Measurements from ENCODE around the gene C16orf92.
"Not testable (repeated sequence)": the region's sequence is repeated elsewhere in the genome, so short reads cannot be mapped to it uniquely, and the experiment has no call there.

Gene C16orf92

GRCh38 chr16:30026449-30026848, 3.5 kb downstream of the C16orf92 start:
- Mint-ChIP-seq H3K4me1 (peaks cover 6% of the 10 kb centered on the region), H3K4me3 (no peak overlapping the region), H3K27me3 (peaks cover 24% of the 10 kb centered on the region), H3K27ac (no peak overlapping the region), H3K9me3 (no peaks in the 10 kb centered on the region), H3K36me3 (no peaks in the 10 kb centered on the region)

DNA sequence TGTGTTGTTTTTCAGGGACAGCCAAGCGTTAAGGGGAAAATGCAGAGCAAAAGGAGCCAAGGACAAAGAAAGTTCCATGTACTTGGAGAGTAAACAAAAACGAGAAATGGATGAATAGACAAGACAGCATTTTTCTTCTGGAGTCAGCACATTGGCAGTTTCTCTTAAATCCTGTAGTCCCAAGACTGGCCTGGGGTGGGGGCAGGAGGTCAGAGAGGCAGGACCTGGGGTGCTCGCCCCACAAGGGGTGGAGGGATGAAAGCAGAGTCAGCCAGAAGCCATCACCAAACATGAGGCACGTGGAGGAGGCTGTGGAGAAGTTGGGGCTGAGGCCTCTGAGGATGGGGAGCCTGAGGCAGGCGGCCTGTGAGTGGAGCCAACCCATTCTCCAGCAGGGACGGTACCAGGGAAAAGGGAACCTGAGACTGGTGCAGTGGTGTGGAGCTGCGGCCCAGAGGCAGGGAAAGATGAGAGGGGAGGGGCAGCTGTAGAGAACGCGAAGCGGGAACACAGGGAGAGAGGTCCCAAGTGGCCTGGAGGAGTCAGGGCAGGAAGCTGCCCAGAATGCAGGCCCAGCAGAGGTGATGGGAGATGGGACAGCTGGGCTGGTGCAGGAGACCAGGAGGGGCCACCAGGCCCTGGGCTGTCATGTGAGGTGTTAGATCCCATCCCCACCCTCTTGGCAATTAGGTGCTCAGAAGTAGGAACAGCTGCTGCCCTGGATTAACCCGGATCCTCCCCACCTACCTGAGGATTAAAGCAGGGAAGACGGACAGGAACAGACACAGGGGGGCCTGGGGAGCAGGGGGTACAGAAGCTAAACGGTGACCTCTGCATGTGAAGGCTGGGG, 4.8 kb downstream of the C16orf92 start:
- no peak overlapping the region for H3K4me3 Mint-ChIP-seq
- peaks cover 29% of the 10 kb centered on the region for H3K27me3 Mint-ChIP-seq

GRCh38 chr16:30028438-30029076, 5.6 kb downstream of the C16orf92 start:
- Mint-ChIP-seq H3K27ac (no peak overlapping the region), H3K36me3 (peaks cover 3% of the 10 kb centered on the region), H3K27me3 (peaks cover 30% of the 10 kb centered on the region), H3K4me3 (no peak overlapping the region), H3K4me1 (peaks cover 11% of the 10 kb centered on the region), H3K9me3 (no peaks in the 10 kb centered on the region)

More for the DNA sequence above, 4.8 kb downstream of the C16orf92 start:
- H3K27ac Mint-ChIP-seq = no peak overlapping the region
- no peaks in the 10 kb centered on the region for H3K9me3 Mint-ChIP-seq
- peaks cover 3% of the 10 kb centered on the region for H3K36me3 Mint-ChIP-seq
- H3K4me1 Mint-ChIP-seq = peaks cover 11% of the 10 kb centered on the region

DNA sequence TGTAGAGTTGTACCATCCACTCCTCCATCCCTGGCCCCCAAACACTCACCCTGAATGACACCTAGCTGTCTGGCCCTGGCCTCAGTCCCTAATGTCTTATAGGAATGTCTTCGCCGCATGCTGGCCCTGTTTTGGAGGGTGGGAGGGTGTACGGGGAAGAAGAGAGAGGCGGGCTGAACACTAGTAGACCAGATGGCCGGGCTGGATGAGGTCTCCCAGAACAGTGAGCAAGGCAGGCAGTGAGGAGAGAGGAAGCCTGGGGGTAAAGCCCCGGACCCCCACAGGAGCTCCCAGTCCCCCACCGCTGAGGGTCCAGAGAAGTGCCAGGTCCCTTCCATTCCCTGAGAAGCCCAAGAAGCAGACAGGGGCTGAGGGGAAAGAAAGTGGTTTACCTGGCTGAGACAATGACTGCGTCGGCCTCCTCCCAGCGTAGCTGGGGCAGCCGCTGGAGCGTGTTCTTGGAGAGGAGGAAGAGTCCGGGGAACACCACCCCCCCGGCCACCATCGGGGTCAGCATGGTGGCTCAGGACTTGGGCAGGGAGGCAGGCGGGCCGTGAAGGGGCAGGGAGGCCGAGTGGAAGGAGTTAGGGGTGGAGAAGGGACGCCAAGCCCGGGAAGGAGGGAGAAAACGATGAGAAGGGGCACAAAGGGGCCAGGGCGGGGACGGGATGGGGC, 7.2 kb downstream of the C16orf92 start:
- Mint-ChIP-seq H3K4me1 (peaks cover 11% of the 10 kb centered on the region), H3K4me3 (no peak overlapping the region), H3K27me3 (peaks cover 31% of the 10 kb centered on the region), H3K36me3 (peaks cover 3% of the 10 kb centered on the region), H3K9me3 (no peaks in the 10 kb centered on the region), H3K27ac (peak overlapping the region; percentile 68)

DNA sequence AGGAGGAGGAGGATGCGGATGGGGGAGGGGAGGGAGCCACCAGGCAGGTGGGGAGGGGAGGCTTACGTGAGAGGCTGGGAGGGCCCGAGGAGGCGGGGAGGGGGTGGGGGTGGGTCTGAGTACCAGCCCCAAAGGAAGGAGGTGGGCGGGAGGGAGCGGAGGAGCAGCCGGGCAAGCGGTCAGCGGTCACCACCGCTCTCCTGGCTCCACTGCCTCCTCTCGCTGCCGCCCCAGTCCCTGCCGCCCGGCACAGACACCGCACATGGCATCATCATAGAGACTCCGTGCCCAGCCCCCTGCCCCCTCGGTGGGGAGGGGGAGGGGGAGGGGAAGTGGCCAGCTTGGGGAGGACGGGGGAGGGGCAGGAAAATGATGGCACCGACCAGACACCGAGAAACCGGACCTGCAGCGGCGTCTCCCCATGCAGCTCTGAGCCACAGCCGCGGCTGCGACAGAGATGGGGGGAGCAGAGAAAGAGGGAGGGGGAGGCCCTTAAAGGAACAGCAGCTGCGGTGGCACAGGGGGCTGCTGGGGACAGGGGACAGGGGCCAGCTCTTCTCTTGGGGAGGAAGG, 7.9 kb downstream of the C16orf92 start, which contains the start of gene TLCD3B:
Gene TLCD3B (minus strand): TSS at position 431 of the 573 bp plus-strand sequence. CDS start 744 bp downstream, outside the sequence.
- peak within 1 kb of the TSS; percentile 52 for H3K4me3 Mint-ChIP-seq
- peaks cover 3% of the 10 kb centered on the region for H3K36me3 Mint-ChIP-seq
- H3K27me3 Mint-ChIP-seq = peaks cover 31% of the 10 kb centered on the region
- no peak within 1 kb of the TSS for H3K27ac Mint-ChIP-seq
- H3K9me3 Mint-ChIP-seq = no peaks in the 10 kb centered on the region
- peaks cover 11% of the 10 kb centered on the region for H3K4me1 Mint-ChIP-seq

DNA sequence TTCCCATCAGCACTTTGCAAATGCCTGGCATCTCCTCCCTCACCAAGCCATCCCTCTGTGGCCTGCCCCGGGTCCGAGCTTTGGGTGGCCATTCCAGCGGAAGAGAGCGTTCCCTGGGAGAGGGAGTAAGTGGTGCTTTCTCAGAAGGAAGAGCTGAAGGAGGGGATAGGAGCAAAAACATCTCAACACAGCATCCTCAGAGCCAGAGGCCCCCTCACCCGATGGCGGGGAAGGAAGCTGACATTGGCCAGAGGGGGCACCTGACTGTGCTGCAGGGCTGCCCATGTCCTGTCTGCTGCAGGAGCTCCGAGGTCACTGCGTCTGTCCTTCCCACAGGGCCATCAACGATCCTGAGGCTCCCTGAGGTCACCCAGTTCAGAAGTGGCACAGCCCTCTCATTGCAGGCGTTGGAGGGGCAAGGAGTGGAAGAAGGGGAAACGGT, 8.5 kb downstream of the C16orf92 start:
- Mint-ChIP-seq H3K36me3 (peaks cover 3% of the 10 kb centered on the region), H3K4me1 (peaks cover 11% of the 10 kb centered on the region), H3K4me3 (no peak overlapping the region), H3K27ac (no peak overlapping the region), H3K27me3 (peaks cover 31% of the 10 kb centered on the region), H3K9me3 (no peaks in the 10 kb centered on the region)

DNA sequence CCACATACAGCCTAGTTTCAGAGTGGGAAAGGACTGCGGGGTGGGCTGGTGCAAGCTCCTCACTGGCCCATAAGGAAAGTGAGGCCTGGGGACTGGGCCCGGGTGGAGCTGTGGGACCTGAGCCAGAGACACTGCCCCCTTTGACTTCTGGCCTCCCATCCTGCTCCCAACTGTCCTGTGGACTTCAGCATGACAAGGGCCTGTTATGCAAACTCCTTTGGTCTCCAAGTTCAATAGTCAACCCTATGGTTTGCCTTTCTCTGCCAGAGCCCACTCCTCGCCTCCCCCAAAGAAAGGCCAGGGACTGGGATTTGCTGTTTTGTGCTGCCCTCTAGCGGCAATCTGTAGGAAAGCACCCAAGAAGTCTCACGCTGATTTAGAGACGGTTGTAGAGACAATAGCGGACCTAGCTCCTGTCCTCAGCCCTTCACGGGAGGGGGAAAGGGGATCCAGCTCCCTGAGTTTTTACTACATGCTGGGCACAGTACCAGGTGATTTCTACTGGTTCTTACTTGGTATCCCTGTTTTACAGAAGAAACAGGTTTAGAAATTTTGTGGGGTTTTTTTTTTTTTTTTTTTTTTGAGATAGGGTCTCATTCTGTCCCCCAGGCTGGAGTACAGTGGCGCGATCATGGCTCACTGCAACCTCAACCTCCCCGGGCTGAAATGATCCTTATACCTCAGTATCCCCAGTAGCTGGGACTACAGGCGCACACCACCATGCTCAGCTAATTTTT, 9.3 kb downstream of the C16orf92 start:
- Mint-ChIP-seq H3K4me3 (peak overlapping the region; percentile 52), H3K27me3 (peaks cover 28% of the 10 kb centered on the region), H3K4me1 (peaks cover 11% of the 10 kb centered on the region), H3K9me3 (no peaks in the 10 kb centered on the region), H3K36me3 (peaks cover 3% of the 10 kb centered on the region), H3K27ac (no peak overlapping the region)

- H3K4me1 Mint-ChIP-seq = peaks cover 11% of the 10 kb centered on the region
- no peak overlapping the region for H3K27ac Mint-ChIP-seq
- H3K9me3 Mint-ChIP-seq = no peaks in the 10 kb centered on the region
- peaks cover 20% of the 10 kb centered on the region for H3K27me3 Mint-ChIP-seq
- H3K36me3 Mint-ChIP-seq = peaks cover 3% of the 10 kb centered on the region
- H3K4me3 Mint-ChIP-seq = no peak overlapping the region
Observed at GRCh38 chr16:30033270-30033669, 10.3 kb downstream of the C16orf92 start.

GRCh38 chr16:30040221-30040620, 17.2 kb downstream of the C16orf92 start:
- Mint-ChIP-seq H3K27me3 (no peaks in the 10 kb centered on the region), H3K4me3 (no peak overlapping the region), H3K4me1 (no peaks in the 10 kb centered on the region), H3K27ac (no peak overlapping the region), H3K36me3 (no peaks in the 10 kb centered on the region), H3K9me3 (no peaks in the 10 kb centered on the region)

GRCh38 chr16:30040690-30041089, 17.7 kb downstream of the C16orf92 start:
- H3K27ac Mint-ChIP-seq, H3K4me3 Mint-ChIP-seq, H3K36me3 Mint-ChIP-seq, H3K27me3 Mint-ChIP-seq, H3K9me3 Mint-ChIP-seq, H3K4me1 Mint-ChIP-seq: not testable (repeated sequence)

GRCh38 chr16:30041841-30042240, 18.8 kb downstream of the C16orf92 start:
- Mint-ChIP-seq H3K4me1 (no peaks in the 10 kb centered on the region), H3K9me3 (no peaks in the 10 kb centered on the region), H3K36me3 (no peaks in the 10 kb centered on the region), H3K27me3 (no peaks in the 10 kb centered on the region), H3K27ac (no peak overlapping the region), H3K4me3 (no peak overlapping the region)

GRCh38 chr16:30046178-30046577, 23.2 kb downstream of the C16orf92 start:
- no peak overlapping the region for H3K27ac Mint-ChIP-seq
- no peaks in the 10 kb centered on the region for H3K4me1 Mint-ChIP-seq
- H3K9me3 Mint-ChIP-seq = no peaks in the 10 kb centered on the region
- H3K4me3 Mint-ChIP-seq = no peak overlapping the region
- H3K36me3 Mint-ChIP-seq = no peaks in the 10 kb centered on the region
- no peaks in the 10 kb centered on the region for H3K27me3 Mint-ChIP-seq

- H3K4me3 Mint-ChIP-seq = no peak overlapping the region
- peaks cover 2% of the 10 kb centered on the region for H3K4me1 Mint-ChIP-seq
- no peak overlapping the region for H3K27ac Mint-ChIP-seq
- no peaks in the 10 kb centered on the region for H3K27me3 Mint-ChIP-seq
- H3K36me3 Mint-ChIP-seq = no peaks in the 10 kb centered on the region
- no peaks in the 10 kb centered on the region for H3K9me3 Mint-ChIP-seq
Observed at GRCh38 chr16:30046588-30046987, 23.6 kb downstream of the C16orf92 start.

DNA sequence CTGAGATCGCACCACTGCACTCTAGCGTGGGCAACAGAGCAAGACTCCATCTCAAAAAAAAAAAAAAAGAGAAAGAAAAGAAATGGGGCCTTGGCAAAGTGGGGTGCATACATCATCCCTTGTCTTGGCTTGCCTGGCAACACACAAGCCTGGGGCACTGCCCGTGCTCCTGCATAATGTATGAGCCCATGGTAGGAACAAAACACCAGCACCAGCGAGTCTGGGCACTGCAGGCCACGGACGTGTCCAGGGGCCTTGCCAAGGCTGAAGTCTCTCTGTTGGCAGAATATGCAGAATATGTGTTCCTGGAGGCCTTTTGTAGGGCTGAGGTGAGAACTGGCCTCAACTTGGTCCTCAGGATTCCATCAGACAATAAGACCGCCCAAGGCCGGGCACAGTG, 26.9 kb downstream of the C16orf92 start:
- H3K4me1 Mint-ChIP-seq = peaks cover 17% of the 10 kb centered on the region
- H3K27ac Mint-ChIP-seq = no peak overlapping the region
- no peaks in the 10 kb centered on the region for H3K27me3 Mint-ChIP-seq
- H3K4me3 Mint-ChIP-seq = no peak overlapping the region
- H3K9me3 Mint-ChIP-seq = no peaks in the 10 kb centered on the region
- H3K36me3 Mint-ChIP-seq = no peaks in the 10 kb centered on the region

GRCh38 chr16:30051518-30051917, 28.5 kb downstream of the C16orf92 start:
- no peaks in the 10 kb centered on the region for H3K9me3 Mint-ChIP-seq
- peak overlapping the region; percentile 58 for H3K4me3 Mint-ChIP-seq
- no peaks in the 10 kb centered on the region for H3K36me3 Mint-ChIP-seq
- no peaks in the 10 kb centered on the region for H3K27me3 Mint-ChIP-seq
- H3K4me1 Mint-ChIP-seq = peaks cover 22% of the 10 kb centered on the region
- peak overlapping the region; percentile 8 for H3K27ac Mint-ChIP-seq
